Astrocyte (in vitro differentiated cells and primary cell): Measurements from ENCODE around the gene ARMH1. TPM values are rescaled to one million over a fixed set of nuclear protein-coding genes. Genes with fewer than 3 reads are reported as not detected.
A peak's percentile ranks its signal among the peaks of the same experiment; 100 is the strongest.

Experiments used
- DNase-seq: peaks from one replicate; pipeline ENCODE4 v3.0.0-alpha.2; 2010; ENCODE audit warnings: low read depth
- FAIRE-seq: peaks from 2 replicates; lab custom pipeline; 2011; peaks lifted over from hg19 to GRCh38; lab: Jason Lieb, UNC
- H2AFZ ChIP-seq: 2 replicates; pipeline ENCODE4 v1.6.0; 2012; ENCODE audit warnings: low read depth, low read length, inconsistent platforms
- H3K27ac ChIP-seq: 2 replicates; pipeline ENCODE4 v1.5.1; 2011; ENCODE audit warnings: low read depth, low read length, inconsistent platforms
- H3K27me3 ChIP-seq: 2 replicates; pipeline ENCODE4 v1.6.0; 2011; ENCODE audit warnings: low read length, inconsistent platforms; ENCODE audit not compliant: insufficient read depth
- H3K36me3 ChIP-seq: 2 replicates; pipeline ENCODE4 v1.5.1; 2011; ENCODE audit warnings: low read length, inconsistent platforms; ENCODE audit not compliant: insufficient read depth
- H3K4me1 ChIP-seq: 2 replicates; pipeline ENCODE4 v1.5.1; 2011; ENCODE audit warnings: low read length, inconsistent platforms; ENCODE audit not compliant: insufficient read depth
- H3K4me2 ChIP-seq: 2 replicates; pipeline ENCODE4 v1.6.0; 2012; ENCODE audit warnings: low read length, inconsistent platforms
- H3K4me3 ChIP-seq: 2 replicates; pipeline ENCODE4 v1.5.1; 2011; ENCODE audit warnings: low read depth, mild to moderate bottlenecking, low read length, inconsistent platforms; ENCODE audit not compliant: insufficient read depth
- H3K79me2 ChIP-seq: 2 replicates; pipeline ENCODE4 v1.6.0; 2012; ENCODE audit warnings: mild to moderate bottlenecking, low read length, inconsistent platforms; ENCODE audit not compliant: insufficient read depth
- H3K9ac ChIP-seq: 2 replicates; pipeline ENCODE4 v1.6.0; 2012; ENCODE audit warnings: mild to moderate bottlenecking, low read length, inconsistent platforms
- H3K9me3 ChIP-seq: 2 replicates; pipeline ENCODE4 v1.5.1; 2012; ENCODE audit warnings: low read depth, mild to moderate bottlenecking, low read length, inconsistent platforms; ENCODE audit not compliant: insufficient read depth
- H4K20me1 ChIP-seq: 2 replicates; pipeline ENCODE4 v1.6.0; 2012; ENCODE audit warnings: low read length, inconsistent platforms; ENCODE audit not compliant: insufficient read depth
- H3K27ac Mint-ChIP-seq: one replicate; pipeline ENCODE4 v1.8.0; 2021; ENCODE audit warnings: mild to moderate bottlenecking, mixed read lengths; ENCODE audit not compliant: unreplicated experiment
- H3K27me3 Mint-ChIP-seq: one replicate; pipeline ENCODE4 v1.8.0; 2021; ENCODE audit warnings: low read depth, mixed read lengths; ENCODE audit not compliant: unreplicated experiment
- H3K36me3 Mint-ChIP-seq: one replicate; pipeline ENCODE4 v1.8.0; 2021; ENCODE audit warnings: low read depth, mixed read lengths; ENCODE audit not compliant: unreplicated experiment
- H3K4me1 Mint-ChIP-seq: one replicate; pipeline ENCODE4 v1.8.0; 2021; ENCODE audit warnings: low read depth, mixed read lengths; ENCODE audit not compliant: unreplicated experiment
- H3K4me3 Mint-ChIP-seq: one replicate; pipeline ENCODE4 v1.8.0; 2021; ENCODE audit warnings: mild to moderate bottlenecking, moderate library complexity, mixed read lengths; ENCODE audit not compliant: unreplicated experiment
- H3K9me3 Mint-ChIP-seq: one replicate; pipeline ENCODE4 v1.8.0; 2021; ENCODE audit warnings: mild to moderate bottlenecking, mixed read lengths; ENCODE audit not compliant: unreplicated experiment
- CTCF ChIP-seq: IDR thresholded peaks from 2 replicates; pipeline ENCODE4 v1.5.1; 2011; ENCODE audit warnings: low read depth, mild to moderate bottlenecking, inconsistent platforms, low read length, moderate library complexity; ENCODE audit not compliant: insufficient read depth
- EZH2 ChIP-seq: IDR thresholded peaks from 2 replicates; pipeline ENCODE4 v1.6.1; 2012; ENCODE audit warnings: mild to moderate bottlenecking, low read length, inconsistent platforms; ENCODE audit not compliant: insufficient read depth
- total RNA-seq: library from RNA; stranded (reverse); gene quantifications from 2 replicates; pipeline ENCODE4 v1.2.1, GENCODE V29; 2021

ARMH1 gene
- total RNA-seq, 1 donor from 2014 or later = 2.5 TPM

- H2AFZ ChIP-seq = peak within 1 kb of the TSS; percentile 65
- H3K36me3 ChIP-seq = no peaks in the 10 kb centered on the region
- no peaks in the 10 kb centered on the region for H3K27me3 Mint-ChIP-seq
- H3K79me2 ChIP-seq = no peaks in the 10 kb centered on the region
- H3K9ac ChIP-seq = peak within 1 kb of the TSS; percentile 89
- FAIRE-seq (peak; percentile 17), DNase-seq (peak; percentile 98)
- H3K27me3 ChIP-seq = no peaks in the 10 kb centered on the region
- TF ChIP-seq CTCF = peak; percentile 98
- TF ChIP-seq EZH2 = no peak
- peaks cover 4% of the 10 kb centered on the region for H3K9me3 Mint-ChIP-seq
- peak within 1 kb of the TSS; percentile 69 for H3K4me2 ChIP-seq
- peak within 1 kb of the TSS; percentile 100 for H3K27ac ChIP-seq
- H3K36me3 Mint-ChIP-seq = no peaks in the 10 kb centered on the region
- no peaks in the 10 kb centered on the region for H3K9me3 ChIP-seq
- peak within 1 kb of the TSS; percentile 10 for H3K4me3 Mint-ChIP-seq
- no peaks in the 10 kb centered on the region for H4K20me1 ChIP-seq
- peaks cover 8% of the 10 kb centered on the region for H3K4me1 Mint-ChIP-seq
- H3K4me3 ChIP-seq = peak within 1 kb of the TSS; percentile 31
- peaks cover 11% of the 10 kb centered on the region for H3K4me1 ChIP-seq
- peak within 1 kb of the TSS; percentile 99 for H3K27ac Mint-ChIP-seq
Measured at GRCh38 chr1:44730741-44731512, 56.4 kb downstream of the ARMH1 start, which contains the start of gene RNU5D-1. Gene RNU5D-1 (minus strand): TSS chr1:44731170.

GRCh38 chr1:44733365-44733764 lies 58.9 kb downstream of the ARMH1 start:
- no peak for TF ChIP-seq CTCF
- no peak for TF ChIP-seq EZH2
- no peak overlapping the region for H3K9ac ChIP-seq

GRCh38 chr1:44733784-44734183 lies 59.3 kb downstream of the ARMH1 start:
- FAIRE-seq = no peak
- H3K27ac Mint-ChIP-seq = no peak overlapping the region

More at GRCh38 chr1:44733365-44733764, 58.9 kb downstream of the ARMH1 start:
- H3K4me3 Mint-ChIP-seq = no peak overlapping the region
- no peaks in the 10 kb centered on the region for H3K9me3 ChIP-seq
- DNase-seq (peak; percentile 59), FAIRE-seq (no peak)
- no peaks in the 10 kb centered on the region for H3K36me3 ChIP-seq
- H3K27ac ChIP-seq = no peak overlapping the region
- H3K27me3 ChIP-seq = no peaks in the 10 kb centered on the region
- peaks cover 4% of the 10 kb centered on the region for H3K9me3 Mint-ChIP-seq
- H3K4me3 ChIP-seq = no peak overlapping the region
- H3K4me1 Mint-ChIP-seq = peaks cover 4% of the 10 kb centered on the region
- no peaks in the 10 kb centered on the region for H4K20me1 ChIP-seq
- H3K27ac Mint-ChIP-seq = no peak overlapping the region
- peaks cover 11% of the 10 kb centered on the region for H3K4me1 ChIP-seq
- H3K27me3 Mint-ChIP-seq = no peaks in the 10 kb centered on the region
- no peak overlapping the region for H3K4me2 ChIP-seq
- peak overlapping the region; percentile 0 for H2AFZ ChIP-seq
- H3K79me2 ChIP-seq = no peaks in the 10 kb centered on the region
- no peaks in the 10 kb centered on the region for H3K36me3 Mint-ChIP-seq

More at GRCh38 chr1:44733784-44734183, 59.3 kb downstream of the ARMH1 start:
- no peaks in the 10 kb centered on the region for H4K20me1 ChIP-seq
- no peaks in the 10 kb centered on the region for H3K27me3 Mint-ChIP-seq
- TF ChIP-seq CTCF = no peak
- TF ChIP-seq EZH2 = no peak
- no peak for DNase-seq
- H3K4me3 ChIP-seq = no peak overlapping the region
- peaks cover 4% of the 10 kb centered on the region for H3K4me1 Mint-ChIP-seq
- H3K27ac ChIP-seq = no peak overlapping the region
- H2AFZ ChIP-seq = no peak overlapping the region
- H3K36me3 Mint-ChIP-seq = no peaks in the 10 kb centered on the region
- peaks cover 11% of the 10 kb centered on the region for H3K4me1 ChIP-seq
- no peaks in the 10 kb centered on the region for H3K9me3 ChIP-seq
- peaks cover 4% of the 10 kb centered on the region for H3K9me3 Mint-ChIP-seq
- no peak overlapping the region for H3K4me2 ChIP-seq
- no peak overlapping the region for H3K4me3 Mint-ChIP-seq
- no peaks in the 10 kb centered on the region for H3K36me3 ChIP-seq
- no peaks in the 10 kb centered on the region for H3K79me2 ChIP-seq
- H3K9ac ChIP-seq = no peak overlapping the region
- H3K27me3 ChIP-seq = no peaks in the 10 kb centered on the region
